GM12872 (cell line): ENCODE data around the gene ZNF558.

Source experiments
- CTCF ChIP-seq: IDR thresholded peaks from 3 replicates; pipeline ENCODE4 v1.5.1; 2011; ENCODE audit warnings: low read depth, mild to moderate bottlenecking, low read length, moderate library complexity; ENCODE audit not compliant: insufficient read depth

The ZNF558 gene

GRCh38 chr19:8794823-8795222, 37.3 kb downstream of the ZNF558 start:
- no peak for TF ChIP-seq CTCF
